IMR-90 (cell line): ENCODE results near the gene GMNN. TPM values are rescaled to one million over a fixed set of nuclear protein-coding genes. Genes with fewer than 3 reads are reported as not detected.

Experiments
- ATAC-seq: fragments of 200-7000 bp; cut with Tn5 transposase; 2 replicates; pipeline ENCODE4 v1.9.1; 2020; ENCODE audit warnings: low read depth, mild to moderate bottlenecking, moderate library complexity
- BruUV-seq: library from RNA; stranded (reverse); fragments of 400-500 nt; replicated peaks from 2 replicates; lab custom pipeline; 2021; lab: Mats Ljungman, UMichigan
- CTCF ChIA-PET: fragments of 300-600 bp; formaldehyde crosslinking; extraction: SDS; loops from one replicate; lab custom pipeline; 2021; ENCODE audit warnings: antibody characterized with exemption; lab: Yijun Ruan, JAX
- POLR2A ChIA-PET: fragments of 300-600 bp; sonication (Branson Sonifier 250); formaldehyde crosslinking; loops from one replicate; lab custom pipeline; 2022; ENCODE audit warnings: antibody characterized with exemption; ENCODE audit not compliant: unreplicated experiment; lab: Charles Lee
- DNase-seq: peaks from one replicate; pipeline ENCODE4 v3.0.0; 2013
- H2AFZ ChIP-seq: replicated peaks from 2 replicates; pipeline ENCODE3; 2013; ENCODE audit warnings: low read length, mild to moderate bottlenecking; ENCODE audit not compliant: poor library complexity
- H2AK5ac ChIP-seq: 2 replicates; pipeline ENCODE4 v1.6.1; 2013; ENCODE audit warnings: low read depth, low read length, inconsistent platforms
- H2AK9ac ChIP-seq: replicated peaks from 2 replicates; pipeline ENCODE3; 2013; ENCODE audit warnings: mild to moderate bottlenecking, low read depth, low read length, moderate library complexity; ENCODE audit not compliant: poor library complexity
- H2BK120ac ChIP-seq: 2 replicates; pipeline ENCODE4 v1.6.1; 2013; ENCODE audit warnings: low read depth, low read length, inconsistent platforms
- H2BK15ac ChIP-seq: 3 replicates; pipeline ENCODE4 v1.6.1; 2013; ENCODE audit warnings: low read depth, low read length, inconsistent platforms
- H2BK20ac ChIP-seq: 2 replicates; pipeline ENCODE4 v1.6.1; 2013; ENCODE audit warnings: low read depth, mild to moderate bottlenecking, inconsistent platforms, low read length, moderate library complexity
- H2BK5ac ChIP-seq: 2 replicates; pipeline ENCODE4 v1.6.1; 2013; ENCODE audit warnings: mild to moderate bottlenecking, low read depth, low read length, inconsistent platforms; ENCODE audit not compliant: poor library complexity, severe bottlenecking
- H3K14ac ChIP-seq: replicated peaks from 2 replicates; pipeline ENCODE4 v1.6.1; 2013; ENCODE audit warnings: low read depth, low read length, inconsistent platforms
- H3K18ac ChIP-seq: 2 replicates; pipeline ENCODE4 v1.6.1; 2013; ENCODE audit warnings: low read depth, low read length, control low read depth
- H3K23ac ChIP-seq: 2 replicates; pipeline ENCODE4 v1.6.1; 2013; ENCODE audit warnings: low read depth, low read length, inconsistent platforms
- H3K27ac ChIP-seq: 2 replicates; pipeline ENCODE4 v1.5.1; 2013; ENCODE audit warnings: mild to moderate bottlenecking, control low read depth, low read length; ENCODE audit not compliant: insufficient read depth
- H3K27me3 ChIP-seq: 2 replicates; pipeline ENCODE4 v1.6.1; 2013; ENCODE audit warnings: low read length; ENCODE audit not compliant: control insufficient read depth, insufficient read depth
- H3K36me3 ChIP-seq: 2 replicates; pipeline ENCODE4 v1.6.1; 2013; ENCODE audit warnings: low read length, mixed read lengths; ENCODE audit not compliant: control insufficient read depth, insufficient read depth
- H3K4ac ChIP-seq: 2 replicates; pipeline ENCODE4 v1.6.1; 2013; ENCODE audit warnings: low read depth, low read length, inconsistent platforms
- H3K4me1 ChIP-seq: 2 replicates; pipeline ENCODE4 v1.6.1; 2013; ENCODE audit warnings: low read length, mixed read lengths; ENCODE audit not compliant: control insufficient read depth, insufficient read depth
- H3K4me2 ChIP-seq: 2 replicates; pipeline ENCODE4 v1.6.1; 2013; ENCODE audit warnings: low read depth, mild to moderate bottlenecking, control low read depth, low read length, moderate library complexity
- H3K4me3 ChIP-seq: 2 replicates; pipeline ENCODE4 v1.5.1; 2013; ENCODE audit warnings: low read depth, mild to moderate bottlenecking, control low read depth, low read length, moderate library complexity; ENCODE audit not compliant: insufficient read depth
- H3K56ac ChIP-seq: 2 replicates; pipeline ENCODE4 v1.6.1; 2013; ENCODE audit warnings: low read length, inconsistent platforms; ENCODE audit not compliant: insufficient read depth; ENCODE audit errors: extremely low read depth
- H3K79me1 ChIP-seq, 2 experiments: 2 replicates each; pipeline ENCODE4 v1.6.1; 2013; ENCODE audit warnings: low read length in 2 of 2, inconsistent platforms in 1 of 2, low read depth in 1 of 2
- H3K9ac ChIP-seq: 2 replicates; pipeline ENCODE4 v1.6.1; 2013; ENCODE audit warnings: low read depth, low read length, control low read depth
- H3K9me1 ChIP-seq: 2 replicates; pipeline ENCODE4 v1.6.1; 2013; ENCODE audit warnings: low read length, inconsistent platforms; ENCODE audit not compliant: insufficient read depth
- H3K9me3 ChIP-seq: 2 replicates; pipeline ENCODE4 v1.6.1; 2013; ENCODE audit warnings: low read length; ENCODE audit not compliant: control insufficient read depth, insufficient read depth
- H4K20me1 ChIP-seq: 2 replicates; pipeline ENCODE4 v1.6.1; 2013; ENCODE audit warnings: low read length, inconsistent platforms; ENCODE audit not compliant: insufficient read depth
- H4K5ac ChIP-seq: 2 replicates; pipeline ENCODE4 v1.6.1; 2013; ENCODE audit warnings: mild to moderate bottlenecking, low read depth, low read length, control low read depth
- H4K8ac ChIP-seq, 2 experiments: 2 replicates each; pipeline ENCODE4 v1.6.1; 2013; ENCODE audit warnings: low read depth in 2 of 2, low read length in 2 of 2, control low read depth in 1 of 2, inconsistent platforms in 1 of 2
- H4K91ac ChIP-seq: 2 replicates; pipeline ENCODE4 v1.6.1; 2013; ENCODE audit warnings: low read depth, low read length, inconsistent platforms; ENCODE audit not compliant: insufficient read depth
- CTCF ChIP-seq: conservative IDR thresholded peaks from 2 replicates; pipeline ENCODE4 v1.5.1; 2012; ENCODE audit warnings: mild to moderate bottlenecking, low read depth, low read length, improper control_type of control experiment
- ELK1 ChIP-seq: fragments of 150-350 bp; IDR thresholded peaks from 2 replicates; pipeline ENCODE4 v1.6.1; 2016; ENCODE audit warnings: low read depth, mild to moderate bottlenecking, low read length, moderate library complexity, borderline replicate concordance
- NFE2L2 ChIP-seq: fragments of 150-350 bp; IDR thresholded peaks from 2 replicates; pipeline ENCODE4 v1.6.1; 2016; ENCODE audit warnings: low read depth, mild to moderate bottlenecking, low read length
- RAD21 ChIP-seq: IDR thresholded peaks from 2 replicates; pipeline ENCODE4 v1.6.1; 2012; ENCODE audit warnings: low read length, improper control_type of control experiment
- RCOR1 ChIP-seq: IDR thresholded peaks from 2 replicates; pipeline ENCODE4 v1.6.1; 2012; ENCODE audit warnings: mild to moderate bottlenecking, low read length, improper control_type of control experiment; ENCODE audit not compliant: insufficient replicate concordance
- WGBS, 2 experiments: methylation state at CpG; one replicate each; pipeline versions ENCODE4 v1.1.5 to v1.1.7; 2013; ENCODE audit warnings: missing lambda C conversion rate in 2 of 2; ENCODE audit not compliant: insufficient read length in 1 of 2; ENCODE audit errors: extremely low coverage in 2 of 2; 5-methylcytosine and 5-hydroxymethylcytosine counted together
- dilution Hi-C: fragments of 300-500 bp; cut with HindIII; formaldehyde crosslinking; loops from one replicate; pipeline ENCODE4 v1.14.3; 2018; ENCODE audit warnings: low sequenced_read_pairs; ENCODE audit not compliant: unreplicated experiment
- in situ Hi-C: fragments of 300-500 bp; cut with MboI; formaldehyde crosslinking; loops from 3 replicates; pipeline ENCODE4 v1.14.3; 2019; ENCODE audit warnings: low sequenced_read_pairs, inconsistent platforms, mixed read lengths
- intact Hi-C: fragments of 100-400 bp; cut with micrococcal nuclease; formaldehyde crosslinking; loops from 2 replicates; pipeline ENCODE4 v1.10.0; 2022
- polyA plus RNA-seq, 3 experiments: library from polyadenylated mRNA; depleted of rRNA; stranded (reverse); fragments of >200 nt; gene quantifications; 2 replicates each; pipeline ENCODE4 v1.2.3, GENCODE V29; 2012; ENCODE audit warnings: low replicate concordance in 1 of 3
- total RNA-seq: library from RNA; depleted of rRNA; stranded (reverse); fragments of >200 nt; gene quantifications from 2 replicates; pipeline ENCODE4 v1.2.3, GENCODE V29; 2012

GMNN gene
- total and polyA plus RNA-seq, 2 of the 4 experiments (the other 2 are of a cell fraction): 19.7 to 22.2 TPM

- no peak overlapping the region for H2BK5ac ChIP-seq
- H2BK20ac ChIP-seq: no peak overlapping the region
- no peak overlapping the region for H4K91ac ChIP-seq
- H2AK9ac ChIP-seq: no peak overlapping the region
- H3K4ac ChIP-seq: no peak overlapping the region
- no peak for ATAC-seq
- H3K36me3 ChIP-seq: no peaks in the 10 kb centered on the region
- WGBS, 2 experiments: 96% methylated on average over 5 of the region's 6 CpGs; no CpG with 5 or more reads in 1 of the 2 experiments
- H3K56ac ChIP-seq: no peak overlapping the region
- no peaks in the 10 kb centered on the region for H3K79me1 ChIP-seq
- no peak overlapping the region for H3K4me2 ChIP-seq
- H4K20me1 ChIP-seq: no peaks in the 10 kb centered on the region
- intact Hi-C loops: no loop called here
- H3K14ac ChIP-seq: no peak overlapping the region
- no peak overlapping the region for H2AK5ac ChIP-seq
- no peak overlapping the region for H3K27ac ChIP-seq
- no peak overlapping the region for H3K18ac ChIP-seq
- H2BK120ac ChIP-seq: no peak overlapping the region
- no peak overlapping the region for H4K5ac ChIP-seq
- no TSS peak for BruUV-seq
- dilution Hi-C loops: no loop called here
- no peaks in the 10 kb centered on the region for H3K9me1 ChIP-seq
- no peaks in the 10 kb centered on the region for H3K27me3 ChIP-seq
- CTCF ChIA-PET: no interaction called here
- no peak overlapping the region for H2AFZ ChIP-seq
- H3K4me3 ChIP-seq: no peak overlapping the region
- H3K4me1 ChIP-seq: no peaks in the 10 kb centered on the region
- H3K9ac ChIP-seq: no peak overlapping the region
- no peak overlapping the region for H3K23ac ChIP-seq
- POLR2A ChIA-PET: no interaction called here
- no peak for TF ChIP-seq RAD21
- no peak for TF ChIP-seq NFE2L2
- TF ChIP-seq RCOR1: no peak
- no peak for TF ChIP-seq CTCF
- TF ChIP-seq ELK1: no peak
- in situ Hi-C loops: no loop called here
- no peaks in the 10 kb centered on the region for H3K9me3 ChIP-seq
- H4K8ac ChIP-seq: no peak overlapping the region
- no peak for DNase-seq
- no peak overlapping the region for H2BK15ac ChIP-seq
Observed at GRCh38 chr6:24757611-24758010, 17.1 kb upstream of the GMNN start.
